HG02623 (cell line): ENCODE results near the gene HPSE.

Experiments used
- ATAC-seq: cut with Tn5 transposase; IDR thresholded peaks from one replicate; pipeline ENCODE4 v1.9.1; 2021; ENCODE audit warnings: moderate library complexity; ENCODE audit not compliant: unreplicated experiment

The HPSE gene

GRCh38 chr4:83251447-83251830 lies 83.2 kb downstream of the HPSE start:
- no peak for ATAC-seq

GRCh38 chr4:83250687-83251446 lies 83.8 kb downstream of the HPSE start:
- no peak for ATAC-seq

- ATAC-seq, result no peak
Measured at GRCh38 chr4:83248486-83248885, 86.2 kb downstream of the HPSE start.

- ATAC-seq, result no peak
Measured at GRCh38 chr4:83247415-83248357, 87.0 kb downstream of the HPSE start.
